WTC11 (cell line): ENCODE results near the gene MAZ. TPM values are rescaled to one million over a fixed set of nuclear protein-coding genes. Genes with fewer than 3 reads are reported as not detected.
"Not testable (repeated sequence)": the region's sequence is repeated elsewhere in the genome, so short reads cannot be mapped to it uniquely, and the experiment has no call there.

ENCODE experiments used
- ATAC-seq: fragments of 200-7000 bp; cut with Tn5 transposase; 2 replicates; pipeline ENCODE4 v1.10.0; 2021; ENCODE audit warnings: mild to moderate bottlenecking, moderate library complexity
- CTCF ChIA-PET: fragments of 300-600 bp; sonication (Branson Sonifier 250); formaldehyde crosslinking; loops from one replicate; lab custom pipeline; 2021; ENCODE audit warnings: antibody characterized with exemption; lab: Charles Lee
- POLR2A ChIA-PET: fragments of 350-600 bp; sonication (Branson Sonifier 250); formaldehyde crosslinking; loops from one replicate; lab custom pipeline; 2021; ENCODE audit warnings: antibody characterized with exemption; lab: Charles Lee
- DNase-seq: peaks from one replicate; pipeline ENCODE4 v3.0.0; 2021; ENCODE audit warnings: low spot score
- H3K27ac Mint-ChIP-seq: 2 replicates; pipeline ENCODE4 v1.8.0; 2021; ENCODE audit warnings: mixed read lengths
- H3K27me3 Mint-ChIP-seq: 2 replicates; pipeline ENCODE4 v1.8.0; 2021; ENCODE audit warnings: low read depth, mild to moderate bottlenecking, moderate library complexity, mixed read lengths
- H3K36me3 Mint-ChIP-seq: 2 replicates; pipeline ENCODE4 v1.8.0; 2021; ENCODE audit warnings: mixed read lengths
- H3K4me1 Mint-ChIP-seq: 2 replicates; pipeline ENCODE4 v1.8.0; 2022; ENCODE audit warnings: mixed read lengths
- H3K4me3 Mint-ChIP-seq: 2 replicates; pipeline ENCODE4 v1.8.0; 2021; ENCODE audit warnings: mild to moderate bottlenecking, moderate library complexity, mixed read lengths
- H3K9me3 Mint-ChIP-seq: 2 replicates; pipeline ENCODE4 v1.8.0; 2021; ENCODE audit warnings: mixed read lengths
- E2F4 ChIP-seq: sonication (generic); formaldehyde crosslinking; IDR thresholded peaks from 2 replicates; pipeline ENCODE4 v1.8.1; 2022; ENCODE audit warnings: low read depth, mild to moderate bottlenecking, moderate library complexity, missing genetic modification reagents, borderline replicate concordance
- ERG ChIP-seq: fragments of 250-450 bp; sonication (Bioruptor Pico); IDR thresholded peaks from 2 replicates; pipeline ENCODE4 v1.8.0; 2021; ENCODE audit warnings: mild to moderate bottlenecking
- ESRRA ChIP-seq: sonication (generic); formaldehyde crosslinking; IDR thresholded peaks from 2 replicates; pipeline ENCODE4 v1.8.1; 2022; ENCODE audit warnings: mild to moderate bottlenecking, missing genetic modification reagents, borderline replicate concordance
- IRF2 ChIP-seq: sonication (generic); formaldehyde crosslinking; IDR thresholded peaks from 2 replicates; pipeline ENCODE4 v1.8.0; 2022; ENCODE audit warnings: low read depth, missing genetic modification reagents, borderline replicate concordance
- MYBL2 ChIP-seq: sonication (generic); formaldehyde crosslinking; IDR thresholded peaks from 2 replicates; pipeline ENCODE4 v1.8.1; 2023; ENCODE audit warnings: mild to moderate bottlenecking, moderate library complexity, missing genetic modification reagents
- NFYB ChIP-seq: sonication (generic); formaldehyde crosslinking; conservative IDR thresholded peaks from 2 replicates; pipeline ENCODE4 v1.8.0; 2022; ENCODE audit warnings: low read depth, missing genetic modification reagents
- OVOL2 ChIP-seq: fragments of 250-450 bp; sonication (Bioruptor Pico); IDR thresholded peaks from 2 replicates; pipeline ENCODE4 v1.9.0; 2021; ENCODE audit warnings: mild to moderate bottlenecking, borderline replicate concordance
- RELA ChIP-seq: sonication (generic); formaldehyde crosslinking; IDR thresholded peaks from 2 replicates; pipeline ENCODE4 v1.8.1; 2022; ENCODE audit warnings: missing genetic modification reagents, mild to moderate bottlenecking, borderline replicate concordance
- SMAD4 ChIP-seq: sonication (generic); formaldehyde crosslinking; IDR thresholded peaks from 2 replicates; pipeline ENCODE4 v1.8.0; 2022; ENCODE audit warnings: mild to moderate bottlenecking, missing genetic modification reagents
- TEAD1 ChIP-seq: sonication (generic); formaldehyde crosslinking; IDR thresholded peaks from 2 replicates; pipeline ENCODE4 v1.8.0; 2022; ENCODE audit warnings: mild to moderate bottlenecking, missing genetic modification reagents
- ZBTB43 ChIP-seq: sonication (generic); formaldehyde crosslinking; IDR thresholded peaks from 2 replicates; pipeline ENCODE4 v1.8.1; 2023; ENCODE audit warnings: mild to moderate bottlenecking, missing genetic modification reagents
- ZNF232 ChIP-seq: sonication (generic); formaldehyde crosslinking; IDR thresholded peaks from 2 replicates; pipeline ENCODE4 v1.8.0; 2022; ENCODE audit warnings: mild to moderate bottlenecking, missing genetic modification reagents
- ZNF532 ChIP-seq: fragments of 250-450 bp; sonication (Bioruptor Pico); IDR thresholded peaks from 2 replicates; pipeline ENCODE4 v1.9.0; 2021; ENCODE audit warnings: mild to moderate bottlenecking, borderline replicate concordance
- total RNA-seq: library from RNA; stranded (reverse); gene quantifications from 3 replicates; pipeline ENCODE4 v1.2.3, GENCODE V29; 2021
- TF ChIP-seq, protein P1 (sequence below): sonication (generic); formaldehyde crosslinking; IDR thresholded peaks from 2 replicates; pipeline ENCODE4 v1.8.0; 2023; ENCODE audit warnings: missing genetic modification reagents
- TF ChIP-seq, protein P2 (sequence below): sonication (generic); formaldehyde crosslinking; IDR thresholded peaks from 2 replicates; pipeline ENCODE4 v1.8.1; 2023; ENCODE audit warnings: mild to moderate bottlenecking, missing genetic modification reagents

Gene MAZ
- total RNA-seq, 1 experiment from 2014 or later: 405 TPM

- Mint-ChIP-seq H3K4me1 (peaks cover 15% of the 10 kb centered on the region), H3K4me3 (no peak overlapping the region), H3K9me3 (0 out of 2 replicates have a peak, but pooled peaks cover 3% of the 10 kb centered on the region), H3K27ac (no peak overlapping the region), H3K27me3 (peaks cover 52% of the 10 kb centered on the region), H3K36me3 (no peaks in the 10 kb centered on the region)
- TF ChIP-seq TEAD1 (CRISPR knock-in tag): no peak
- no peak for TF ChIP-seq ZBTB43 (CRISPR knock-in tag)
- no peak for TF ChIP-seq IRF2 (CRISPR knock-in tag)
- TF ChIP-seq MYBL2: no peak
- TF ChIP-seq ERG (CRISPR knock-in tag): no peak
- no peak for TF ChIP-seq NFYB (CRISPR knock-in tag)
- no peak for TF ChIP-seq E2F4 (CRISPR knock-in tag)
- TF ChIP-seq ZNF232 (CRISPR knock-in tag): no peak
- TF ChIP-seq, protein P1, sequence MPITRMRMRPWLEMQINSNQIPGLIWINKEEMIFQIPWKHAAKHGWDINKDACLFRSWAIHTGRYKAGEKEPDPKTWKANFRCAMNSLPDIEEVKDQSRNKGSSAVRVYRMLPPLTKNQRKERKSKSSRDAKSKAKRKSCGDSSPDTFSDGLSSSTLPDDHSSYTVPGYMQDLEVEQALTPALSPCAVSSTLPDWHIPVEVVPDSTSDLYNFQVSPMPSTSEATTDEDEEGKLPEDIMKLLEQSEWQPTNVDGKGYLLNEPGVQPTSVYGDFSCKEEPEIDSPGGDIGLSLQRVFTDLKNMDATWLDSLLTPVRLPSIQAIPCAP (CRISPR knock-in tag): no peak
- TF ChIP-seq SMAD4 (CRISPR knock-in tag): no peak
- TF ChIP-seq OVOL2 (CRISPR knock-in tag): no peak
- TF ChIP-seq ESRRA: no peak
- TF ChIP-seq, protein P2, sequence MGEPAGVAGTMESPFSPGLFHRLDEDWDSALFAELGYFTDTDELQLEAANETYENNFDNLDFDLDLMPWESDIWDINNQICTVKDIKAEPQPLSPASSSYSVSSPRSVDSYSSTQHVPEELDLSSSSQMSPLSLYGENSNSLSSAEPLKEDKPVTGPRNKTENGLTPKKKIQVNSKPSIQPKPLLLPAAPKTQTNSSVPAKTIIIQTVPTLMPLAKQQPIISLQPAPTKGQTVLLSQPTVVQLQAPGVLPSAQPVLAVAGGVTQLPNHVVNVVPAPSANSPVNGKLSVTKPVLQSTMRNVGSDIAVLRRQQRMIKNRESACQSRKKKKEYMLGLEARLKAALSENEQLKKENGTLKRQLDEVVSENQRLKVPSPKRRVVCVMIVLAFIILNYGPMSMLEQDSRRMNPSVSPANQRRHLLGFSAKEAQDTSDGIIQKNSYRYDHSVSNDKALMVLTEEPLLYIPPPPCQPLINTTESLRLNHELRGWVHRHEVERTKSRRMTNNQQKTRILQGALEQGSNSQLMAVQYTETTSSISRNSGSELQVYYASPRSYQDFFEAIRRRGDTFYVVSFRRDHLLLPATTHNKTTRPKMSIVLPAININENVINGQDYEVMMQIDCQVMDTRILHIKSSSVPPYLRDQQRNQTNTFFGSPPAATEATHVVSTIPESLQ (CRISPR knock-in tag): no peak
- no peak for TF ChIP-seq ZNF532 (CRISPR knock-in tag)
- TF ChIP-seq RELA: no peak
- peak; percentile 58 for ATAC-seq
- DNase-seq: peak; percentile 26
- CTCF ChIA-PET: no interaction called here
- POLR2A ChIA-PET: interaction anchor here (0.6 kb wide), 1 partner anchor 283 kb away, joined by 5 read pairs; no protein-coding TSS in a partner anchor
Observed at GRCh38 chr16:29779474-29779873, 26.9 kb upstream of the MAZ start.

GRCh38 chr16:29783094-29783953 lies 23.0 kb upstream of the MAZ start:
- DNase-seq, ATAC-seq, H3K36me3 Mint-ChIP-seq, H3K4me3 Mint-ChIP-seq, POLR2A ChIA-PET, H3K27ac Mint-ChIP-seq, H3K9me3 Mint-ChIP-seq: not testable (repeated sequence)
- CTCF ChIA-PET: interaction anchor here (1.8 to 2.6 kb wide), 2 partner anchors 16 to 35 kb away, joined by 9 to 11 read pairs; no protein-coding TSS in a partner anchor
- H3K27me3 Mint-ChIP-seq: peaks cover 70% of the 10 kb centered on the region
- peaks cover 25% of the 10 kb centered on the region for H3K4me1 Mint-ChIP-seq
